GM10266 (cell line): ENCODE measurements around the gene PBX1.

ENCODE experiments used
- DNase-seq: peaks from one replicate; pipeline ENCODE4 v3.0.0; 2012; ENCODE audit errors: extremely low spot score
- CTCF ChIP-seq: IDR thresholded peaks from 2 replicates; pipeline ENCODE4 v1.5.1; 2012; ENCODE audit warnings: mild to moderate bottlenecking, low read depth; ENCODE audit not compliant: control insufficient read depth, insufficient read depth; ENCODE audit errors: missing control alignments

Gene PBX1

GRCh38 chr1:164625004-164625617, 66.1 kb downstream of the PBX1 start:
- DNase-seq: no peak
- TF ChIP-seq CTCF: no peak

- no peak for TF ChIP-seq CTCF
- DNase-seq: no peak
Observed at GRCh38 chr1:164628772-164629171, 69.8 kb downstream of the PBX1 start.

GRCh38 chr1:164629971-164630370, 71.0 kb downstream of the PBX1 start:
- TF ChIP-seq CTCF: no peak

GRCh38 chr1:164630626-164631396, 71.8 kb downstream of the PBX1 start:
- no peak for DNase-seq
- no peak for TF ChIP-seq CTCF

More at GRCh38 chr1:164629971-164630370, 71.0 kb downstream of the PBX1 start:
- DNase-seq: no peak

- no peak for TF ChIP-seq CTCF
- no peak for DNase-seq
Observed at GRCh38 chr1:164631751-164632150, 72.8 kb downstream of the PBX1 start.

- DNase-seq: no peak
- TF ChIP-seq CTCF: no peak
Observed at GRCh38 chr1:164633997-164634396, 75.0 kb downstream of the PBX1 start.
